ENCODE results near the gene PABPC5.

The PABPC5 gene

DNA sequence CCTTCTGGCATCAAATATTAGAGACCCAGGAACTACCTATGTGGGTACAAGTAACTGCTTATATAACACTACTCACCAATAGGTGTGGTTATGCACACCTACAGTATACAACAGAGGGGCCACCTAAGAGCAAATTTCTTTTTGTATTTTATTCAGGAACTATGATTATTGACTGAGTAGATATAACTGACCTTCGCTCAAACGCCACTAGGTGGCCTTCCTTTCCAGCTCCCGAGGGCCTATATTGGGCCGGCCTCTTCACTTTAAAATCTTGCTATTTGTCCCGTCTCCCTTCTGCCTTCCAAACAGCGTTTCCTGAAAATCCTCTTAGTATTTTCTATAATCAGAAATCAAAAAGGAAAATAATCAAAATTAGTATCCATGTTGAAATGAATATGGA, 19.9 kb upstream of the PABPC5 start (continued):
- TF ChIP-seq, protein P1, sequence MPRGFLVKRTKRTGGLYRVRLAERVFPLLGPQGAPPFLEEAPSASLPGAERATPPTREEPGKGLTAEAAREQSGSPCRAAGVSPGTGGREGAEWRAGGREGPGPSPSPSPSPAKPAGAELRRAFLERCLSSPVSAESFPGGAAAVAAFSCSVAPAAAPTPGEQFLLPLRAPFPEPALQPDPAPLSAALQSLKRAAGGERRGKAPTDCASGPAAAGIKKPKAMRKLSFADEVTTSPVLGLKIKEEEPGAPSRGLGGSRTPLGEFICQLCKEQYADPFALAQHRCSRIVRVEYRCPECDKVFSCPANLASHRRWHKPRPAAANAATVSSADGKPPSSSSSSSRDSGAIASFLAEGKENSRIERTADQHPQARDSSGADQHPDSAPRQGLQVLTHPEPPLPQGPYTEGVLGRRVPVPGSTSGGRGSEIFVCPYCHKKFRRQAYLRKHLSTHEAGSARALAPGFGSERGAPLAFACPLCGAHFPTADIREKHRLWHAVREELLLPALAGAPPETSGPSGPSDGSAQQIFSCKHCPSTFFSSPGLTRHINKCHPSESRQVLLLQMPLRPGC (tag by site-specific recombination; IDR thresholded peaks at IDR 0.05) = no peak
- TF ChIP-seq OSR2 (tag by site-specific recombination; IDR thresholded peaks at IDR 0.05) (no peak), ZNF544 (tag by site-specific recombination; IDR thresholded peaks at IDR 0.05) (no peak), ZNF23 (tag by site-specific recombination; IDR thresholded peaks at IDR 0.05; ENCODE audit: borderline replicate concordance) (no peak), KLF1 (tag by site-specific recombination; IDR thresholded peaks at IDR 0.05) (no peak), ZNF561 (tag by site-specific recombination; IDR thresholded peaks at IDR 0.05; ENCODE audit: borderline replicate concordance) (no peak), ZBTB48 (tag by site-specific recombination; IDR thresholded peaks at IDR 0.05) (no peak)
- TF ChIP-seq, protein P2, sequence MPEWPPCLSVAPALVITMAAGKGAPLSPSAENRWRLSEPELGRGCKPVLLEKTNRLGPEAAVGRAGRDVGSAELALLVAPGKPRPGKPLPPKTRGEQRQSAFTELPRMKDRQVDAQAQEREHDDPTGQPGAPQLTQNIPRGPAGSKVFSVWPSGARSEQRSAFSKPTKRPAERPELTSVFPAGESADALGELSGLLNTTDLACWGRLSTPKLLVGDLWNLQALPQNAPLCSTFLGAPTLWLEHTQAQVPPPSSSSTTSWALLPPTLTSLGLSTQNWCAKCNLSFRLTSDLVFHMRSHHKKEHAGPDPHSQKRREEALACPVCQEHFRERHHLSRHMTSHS (tag by site-specific recombination; IDR thresholded peaks at IDR 0.05) = no peak
- TF ChIP-seq, protein P3, sequence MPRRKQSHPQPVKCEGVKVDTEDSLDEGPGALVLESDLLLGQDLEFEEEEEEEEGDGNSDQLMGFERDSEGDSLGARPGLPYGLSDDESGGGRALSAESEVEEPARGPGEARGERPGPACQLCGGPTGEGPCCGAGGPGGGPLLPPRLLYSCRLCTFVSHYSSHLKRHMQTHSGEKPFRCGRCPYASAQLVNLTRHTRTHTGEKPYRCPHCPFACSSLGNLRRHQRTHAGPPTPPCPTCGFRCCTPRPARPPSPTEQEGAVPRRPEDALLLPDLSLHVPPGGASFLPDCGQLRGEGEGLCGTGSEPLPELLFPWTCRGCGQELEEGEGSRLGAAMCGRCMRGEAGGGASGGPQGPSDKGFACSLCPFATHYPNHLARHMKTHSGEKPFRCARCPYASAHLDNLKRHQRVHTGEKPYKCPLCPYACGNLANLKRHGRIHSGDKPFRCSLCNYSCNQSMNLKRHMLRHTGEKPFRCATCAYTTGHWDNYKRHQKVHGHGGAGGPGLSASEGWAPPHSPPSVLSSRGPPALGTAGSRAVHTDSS (tag by site-specific recombination; IDR thresholded peaks at IDR 0.05) = no peak
- TF ChIP-seq, protein P4, sequence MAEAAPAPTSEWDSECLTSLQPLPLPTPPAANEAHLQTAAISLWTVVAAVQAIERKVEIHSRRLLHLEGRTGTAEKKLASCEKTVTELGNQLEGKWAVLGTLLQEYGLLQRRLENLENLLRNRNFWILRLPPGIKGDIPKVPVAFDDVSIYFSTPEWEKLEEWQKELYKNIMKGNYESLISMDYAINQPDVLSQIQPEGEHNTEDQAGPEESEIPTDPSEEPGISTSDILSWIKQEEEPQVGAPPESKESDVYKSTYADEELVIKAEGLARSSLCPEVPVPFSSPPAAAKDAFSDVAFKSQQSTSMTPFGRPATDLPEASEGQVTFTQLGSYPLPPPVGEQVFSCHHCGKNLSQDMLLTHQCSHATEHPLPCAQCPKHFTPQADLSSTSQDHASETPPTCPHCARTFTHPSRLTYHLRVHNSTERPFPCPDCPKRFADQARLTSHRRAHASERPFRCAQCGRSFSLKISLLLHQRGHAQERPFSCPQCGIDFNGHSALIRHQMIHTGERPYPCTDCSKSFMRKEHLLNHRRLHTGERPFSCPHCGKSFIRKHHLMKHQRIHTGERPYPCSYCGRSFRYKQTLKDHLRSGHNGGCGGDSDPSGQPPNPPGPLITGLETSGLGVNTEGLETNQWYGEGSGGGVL (tag by site-specific recombination; IDR thresholded peaks at IDR 0.05) = no peak

DNA sequence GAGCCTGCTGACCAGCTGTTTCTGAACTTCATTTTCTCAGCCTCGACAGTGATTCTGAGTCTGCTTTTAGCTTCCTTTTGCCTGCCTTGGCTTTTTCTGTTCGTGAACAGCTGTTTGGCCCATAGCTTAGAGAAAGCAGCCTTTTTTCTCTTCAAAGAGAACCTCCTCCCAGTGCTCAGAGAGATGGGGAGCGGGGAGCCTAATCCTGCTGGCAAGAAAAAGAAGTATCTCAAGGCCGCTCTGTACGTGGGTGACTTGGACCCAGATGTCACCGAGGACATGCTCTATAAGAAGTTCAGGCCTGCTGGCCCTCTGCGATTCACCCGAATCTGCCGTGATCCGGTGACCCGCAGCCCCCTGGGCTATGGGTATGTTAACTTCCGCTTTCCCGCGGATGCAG, 756 bp downstream of the PABPC5 start:
- no peak overlapping the region for H3K4me3 ChIP-seq (ENCODE audit: low read depth, low read length)

More for the DNA sequence above, 756 bp downstream of the PABPC5 start:
- no peaks in the 10 kb centered on the region for H3K36me3 ChIP-seq (ENCODE audit: control insufficient read depth in 2 of 2, insufficient read depth in 1 of 2, low read length in 2 of 2)
- no peak overlapping the region for H3K27ac ChIP-seq (ENCODE audit: extremely low read depth, low read depth, low read length)
- H3K4me1 ChIP-seq (ENCODE audit: control insufficient read depth, insufficient read depth, low read length) = no peaks in the 10 kb centered on the region
- ChIA-PET POLR2A (no interaction called here), CTCF (no interaction called here)
- H3K9me3 ChIP-seq (ENCODE audit: control insufficient read depth, insufficient read depth, low read depth, low read length) = no peaks in the 10 kb centered on the region
- TF ChIP-seq MEIS1 (CRISPR knock-in tag; IDR thresholded peaks at IDR 0.05; ENCODE audit: borderline replicate concordance) (no peak), ZNF785 (tag by site-specific recombination; IDR thresholded peaks at IDR 0.05) (no peak), ZNF169 (tag by site-specific recombination; IDR thresholded peaks at IDR 0.05) (no peak), ZNF354C (tag by site-specific recombination; IDR thresholded peaks at IDR 0.05; ENCODE audit: borderline replicate concordance, low read depth) (no peak), ZBTB17 (tag by site-specific recombination; IDR thresholded peaks at IDR 0.05) (no peak), ZSCAN30 (tag by site-specific recombination; IDR thresholded peaks at IDR 0.05) (no peak), FEZF1 (tag by site-specific recombination; IDR thresholded peaks at IDR 0.05) (no peak), ZNF544 (tag by site-specific recombination; IDR thresholded peaks at IDR 0.05) (no peak), ZNF146 (tag by site-specific recombination; IDR thresholded peaks at IDR 0.05) (no peak), ZSCAN23 (tag by site-specific recombination; IDR thresholded peaks at IDR 0.05) (no peak), ZNF626 (tag by site-specific recombination; IDR thresholded peaks at IDR 0.05) (no peak), RBAK (tag by site-specific recombination; IDR thresholded peaks at IDR 0.05) (no peak)
- TF ChIP-seq, protein P5, sequence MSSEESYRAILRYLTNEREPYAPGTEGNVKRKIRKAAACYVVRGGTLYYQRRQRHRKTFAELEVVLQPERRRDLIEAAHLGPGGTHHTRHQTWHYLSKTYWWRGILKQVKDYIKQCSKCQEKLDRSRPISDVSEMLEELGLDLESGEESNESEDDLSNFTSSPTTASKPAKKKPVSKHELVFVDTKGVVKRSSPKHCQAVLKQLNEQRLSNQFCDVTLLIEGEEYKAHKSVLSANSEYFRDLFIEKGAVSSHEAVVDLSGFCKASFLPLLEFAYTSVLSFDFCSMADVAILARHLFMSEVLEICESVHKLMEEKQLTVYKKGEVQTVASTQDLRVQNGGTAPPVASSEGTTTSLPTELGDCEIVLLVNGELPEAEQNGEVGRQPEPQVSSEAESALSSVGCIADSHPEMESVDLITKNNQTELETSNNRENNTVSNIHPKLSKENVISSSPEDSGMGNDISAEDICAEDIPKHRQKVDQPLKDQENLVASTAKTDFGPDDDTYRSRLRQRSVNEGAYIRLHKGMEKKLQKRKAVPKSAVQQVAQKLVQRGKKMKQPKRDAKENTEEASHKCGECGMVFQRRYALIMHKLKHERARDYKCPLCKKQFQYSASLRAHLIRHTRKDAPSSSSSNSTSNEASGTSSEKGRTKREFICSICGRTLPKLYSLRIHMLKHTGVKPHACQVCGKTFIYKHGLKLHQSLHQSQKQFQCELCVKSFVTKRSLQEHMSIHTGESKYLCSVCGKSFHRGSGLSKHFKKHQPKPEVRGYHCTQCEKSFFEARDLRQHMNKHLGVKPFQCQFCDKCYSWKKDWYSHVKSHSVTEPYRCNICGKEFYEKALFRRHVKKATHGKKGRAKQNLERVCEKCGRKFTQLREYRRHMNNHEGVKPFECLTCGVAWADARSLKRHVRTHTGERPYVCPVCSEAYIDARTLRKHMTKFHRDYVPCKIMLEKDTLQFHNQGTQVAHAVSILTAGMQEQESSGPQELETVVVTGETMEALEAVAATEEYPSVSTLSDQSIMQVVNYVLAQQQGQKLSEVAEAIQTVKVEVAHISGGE (tag by site-specific recombination; conservative IDR thresholded peaks at IDR 0.05; ENCODE audit: low read depth) = no peak
